GM20431 (cell line): Measurements from ENCODE around the gene TSPAN9.

Source experiments
- in situ Hi-C: fragments of 300-500 bp; cut with MseI, MboI; formaldehyde crosslinking; loops from one replicate; pipeline ENCODE4 v1.15.0; 2020; ENCODE audit warnings: low sequenced_read_pairs; ENCODE audit not compliant: unreplicated experiment

Gene TSPAN9

DNA sequence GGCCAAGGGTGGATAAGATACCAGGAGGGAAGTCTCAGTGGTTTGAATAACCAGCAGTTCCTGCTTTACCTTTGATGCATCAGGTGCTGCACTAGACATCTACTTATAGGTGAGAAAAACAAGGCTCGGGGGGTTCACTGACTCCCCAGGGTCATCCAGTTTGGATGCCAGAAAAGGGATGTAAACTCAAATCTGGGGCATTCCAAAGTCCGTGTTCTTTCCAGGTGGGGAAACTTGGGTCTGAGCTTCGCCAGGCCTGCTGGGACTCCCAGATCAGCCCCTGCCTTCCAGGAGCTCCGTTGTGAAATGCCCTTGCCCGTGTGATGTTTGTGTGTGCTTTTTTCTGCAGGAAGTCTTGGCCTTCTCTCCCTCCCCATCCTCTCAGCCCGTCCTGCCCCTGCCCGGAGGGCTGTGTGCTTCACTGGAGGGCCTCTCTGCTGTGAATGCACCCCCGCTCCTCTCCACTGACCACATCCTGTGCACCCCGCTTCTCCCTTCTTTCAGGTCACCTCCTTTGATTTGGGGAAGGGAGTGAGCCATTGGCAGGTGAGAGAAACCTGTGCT lies 42.1 kb downstream of the TSPAN9 start:
- in situ Hi-C loops = no loop called here

GRCh38 chr12:3119756-3120601 lies 42.8 kb downstream of the TSPAN9 start:
- in situ Hi-C loops = no loop called here

DNA sequence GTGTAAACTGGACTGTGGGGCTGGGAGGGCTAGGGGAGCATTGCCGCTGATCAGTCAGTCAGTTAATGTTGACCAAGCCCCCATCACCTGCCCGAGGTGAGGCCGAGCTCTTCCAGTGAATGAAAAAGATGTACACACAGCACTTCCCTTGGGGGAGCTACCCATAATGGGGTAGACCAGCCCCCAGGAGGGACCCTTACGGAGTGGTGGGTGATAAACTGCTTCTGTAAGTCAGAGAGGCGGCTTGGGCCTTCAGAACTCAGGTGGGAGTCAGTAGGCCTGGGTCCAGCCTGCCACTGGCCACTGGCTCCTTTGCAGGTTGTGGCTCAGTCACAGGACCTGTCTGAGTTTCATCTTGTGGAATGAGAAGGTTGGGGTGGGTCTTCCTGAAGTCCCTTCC lies 43.5 kb downstream of the TSPAN9 start:
- in situ Hi-C loops = no loop called here

GRCh38 chr12:3122841-3123678 lies 45.9 kb downstream of the TSPAN9 start:
- in situ Hi-C loops = no loop called here

GRCh38 chr12:3123729-3124128 lies 46.5 kb downstream of the TSPAN9 start:
- in situ Hi-C loops = no loop called here

GRCh38 chr12:3124917-3125316 lies 47.7 kb downstream of the TSPAN9 start:
- in situ Hi-C loops = no loop called here

- in situ Hi-C loops = no loop called here
Observed at GRCh38 chr12:3125674-3126073, 48.5 kb downstream of the TSPAN9 start.

DNA sequence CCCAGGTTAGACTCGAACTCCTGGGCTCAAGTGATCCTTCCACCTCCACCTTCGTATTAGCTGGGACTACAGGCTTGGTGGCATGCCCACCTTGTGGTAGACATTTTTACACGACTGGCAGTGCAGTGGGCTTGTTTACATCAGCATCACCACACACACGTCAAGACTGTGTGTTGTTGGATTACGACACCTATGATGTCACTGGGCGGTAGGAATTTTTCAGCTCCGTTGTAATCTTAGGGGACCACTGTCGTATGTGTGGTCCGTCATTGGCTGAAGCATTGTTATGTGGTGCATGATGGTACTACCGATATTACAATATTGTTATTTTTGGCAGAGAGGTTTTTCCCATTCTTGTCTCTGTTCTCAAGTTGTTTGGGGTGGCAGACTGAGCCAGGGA lies 50.7 kb downstream of the TSPAN9 start:
- in situ Hi-C loops = no loop called here

DNA sequence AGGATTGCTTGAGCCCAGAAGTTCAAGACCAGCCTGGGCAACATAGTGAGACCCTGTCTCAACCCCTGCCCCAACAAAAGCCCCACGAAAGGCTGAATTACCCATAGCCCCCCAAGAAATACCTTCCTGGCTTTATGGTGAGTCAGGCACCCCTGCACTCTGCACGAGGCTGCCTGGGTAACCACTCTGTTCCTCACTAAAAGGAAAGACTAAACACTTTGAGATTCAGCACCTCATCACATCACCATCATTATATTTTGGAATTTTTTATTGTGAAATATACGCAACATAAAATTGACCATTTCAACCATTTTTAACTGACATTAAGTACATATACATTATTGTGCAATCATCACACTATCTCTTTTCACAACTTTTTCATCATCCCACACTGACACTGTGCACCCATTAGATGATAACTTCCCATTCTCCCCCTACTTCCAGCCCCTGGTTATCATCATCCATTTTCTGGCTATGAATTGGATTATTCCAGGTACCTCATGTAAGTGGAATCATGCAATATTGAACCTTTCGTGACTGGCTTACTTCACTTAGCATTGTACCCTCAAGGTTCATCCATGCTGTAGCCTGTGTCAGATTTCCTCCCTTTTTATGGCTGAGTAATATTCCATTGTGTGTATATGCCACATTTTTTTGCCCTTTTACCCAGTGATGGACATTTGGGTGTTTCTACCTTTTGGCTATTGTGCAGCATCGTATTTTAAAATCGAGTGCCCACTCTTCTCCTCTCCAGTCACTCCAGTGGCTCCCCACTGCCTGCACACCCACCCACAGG lies 51.5 kb downstream of the TSPAN9 start:
- in situ Hi-C loops = no loop called here

DNA sequence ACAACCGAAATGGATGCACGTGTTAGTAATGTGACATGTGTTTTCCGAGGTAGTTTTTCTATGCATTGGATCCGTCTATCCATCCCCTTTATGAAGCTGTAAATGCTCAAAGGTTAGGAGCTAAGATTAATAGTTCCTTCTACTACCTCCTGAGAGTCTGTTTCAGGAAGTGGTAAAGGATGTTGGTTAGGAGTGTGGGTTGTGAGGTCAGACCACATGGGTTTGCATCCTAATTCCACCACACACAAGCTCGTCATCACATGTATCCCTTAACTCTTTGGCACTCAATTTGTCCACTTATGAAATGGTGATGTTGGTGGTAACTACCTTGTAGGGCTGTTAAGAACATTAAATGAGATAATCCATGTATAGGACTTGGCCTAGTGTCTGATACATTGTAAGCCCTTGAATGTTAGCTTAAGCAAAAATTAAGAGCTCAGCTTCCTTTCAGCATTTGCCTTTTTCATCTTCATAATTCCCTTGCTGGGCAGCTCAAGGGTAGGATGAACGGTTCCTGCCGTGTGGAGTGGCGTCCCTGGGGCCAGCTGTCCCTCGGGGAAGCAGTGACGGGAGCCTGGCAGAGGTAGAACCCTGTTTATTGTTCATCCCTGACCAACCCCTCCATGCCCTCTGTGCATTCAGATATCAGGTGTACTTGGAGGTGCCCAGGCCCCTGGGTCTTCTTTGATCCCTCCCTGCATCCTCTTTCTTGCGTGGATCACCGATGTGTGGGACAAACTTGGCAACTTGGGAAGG lies 52.3 kb downstream of the TSPAN9 start:
- in situ Hi-C loops = loop anchor here (10.0 kb wide), 2 partner anchors 75 to 145 kb away; no protein-coding TSS in a partner anchor

DNA sequence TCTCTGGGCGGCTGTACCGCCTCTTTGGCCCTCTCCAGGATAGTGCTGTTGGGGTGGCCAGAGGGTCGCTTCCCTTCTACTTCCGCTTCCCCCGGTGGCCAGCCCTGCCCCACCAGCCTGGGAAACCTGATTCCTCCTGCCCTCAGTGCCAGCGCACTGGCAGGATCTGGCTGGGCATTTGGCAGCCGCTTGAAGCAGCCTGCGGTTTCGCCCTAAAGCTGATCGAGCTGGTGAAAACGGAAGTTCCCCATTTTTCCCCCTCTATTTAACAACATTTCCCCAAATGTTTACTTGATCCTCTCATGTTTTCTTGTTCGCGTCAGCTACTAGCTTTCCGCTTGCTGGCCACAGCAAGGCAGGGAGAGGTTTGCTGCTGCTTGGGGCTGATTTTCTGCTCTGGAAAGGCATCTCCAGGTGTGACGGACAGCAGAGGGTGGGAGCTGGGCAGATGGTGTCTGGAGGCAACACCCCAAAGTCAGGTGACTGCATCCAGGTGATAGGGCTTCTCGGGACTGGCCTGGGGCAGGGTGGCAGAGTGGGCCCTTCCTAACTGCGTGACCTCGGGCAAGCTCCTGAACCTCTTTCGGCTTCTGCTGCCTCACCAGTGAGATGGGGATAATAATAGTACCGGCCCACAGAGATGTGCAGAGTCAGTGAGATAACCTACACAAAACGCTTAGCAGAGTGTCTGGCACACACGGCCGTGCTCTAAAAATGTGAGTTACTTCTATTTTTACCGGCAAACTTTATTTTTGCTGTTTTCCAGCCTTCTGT lies 53.1 kb downstream of the TSPAN9 start:
- in situ Hi-C loops = loop anchor here (10.0 kb wide), 2 partner anchors 75 to 145 kb away; no protein-coding TSS in a partner anchor

- in situ Hi-C loops = loop anchor here (10.0 kb wide), 2 partner anchors 74 to 144 kb away; no protein-coding TSS in a partner anchor
Observed at GRCh38 chr12:3131129-3131528, 54.0 kb downstream of the TSPAN9 start.

DNA sequence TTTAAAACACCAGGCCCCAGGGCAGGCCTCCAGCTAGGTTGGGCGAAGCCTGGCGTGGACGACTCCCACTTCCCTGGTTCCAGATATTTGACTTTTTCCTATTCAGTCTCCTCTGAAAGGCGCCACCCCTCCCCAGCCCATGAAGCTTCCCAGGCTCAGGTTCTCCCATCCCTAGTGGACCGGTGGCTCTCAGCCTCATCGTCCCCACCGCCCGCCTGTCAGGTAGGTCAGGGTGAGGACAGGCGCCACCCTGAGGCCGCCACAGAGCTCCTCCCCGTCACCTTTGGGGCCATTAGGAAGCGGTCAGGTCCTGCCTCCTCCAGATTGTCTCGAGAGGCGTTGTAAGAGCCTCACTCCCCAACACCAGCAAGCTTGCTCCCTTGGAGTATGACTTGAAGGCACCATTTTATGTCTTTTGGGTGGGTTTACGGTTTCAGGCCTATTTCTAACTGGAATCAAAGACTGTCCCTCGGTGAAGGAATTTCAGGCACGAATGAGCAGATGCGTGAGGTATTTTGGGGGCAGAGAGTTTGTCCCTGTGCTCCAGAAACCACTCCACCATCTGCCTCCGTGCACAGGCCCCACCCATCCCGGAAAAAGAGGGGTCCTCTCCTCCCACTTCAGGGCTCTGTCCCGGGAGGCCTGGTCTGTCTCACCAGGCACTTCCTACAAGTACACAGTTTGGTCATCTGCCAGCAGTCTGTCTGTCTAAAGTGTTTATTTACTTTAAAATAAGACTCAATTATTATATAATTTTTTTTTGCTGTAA lies 55.6 kb downstream of the TSPAN9 start:
- in situ Hi-C loops = loop anchor here (10.0 kb wide), 2 partner anchors 72 to 142 kb away; no protein-coding TSS in a partner anchor

GRCh38 chr12:3133405-3133783 lies 56.2 kb downstream of the TSPAN9 start:
- in situ Hi-C loops = loop anchor here (10.0 kb wide), 2 partner anchors 71 to 141 kb away; no protein-coding TSS in a partner anchor

DNA sequence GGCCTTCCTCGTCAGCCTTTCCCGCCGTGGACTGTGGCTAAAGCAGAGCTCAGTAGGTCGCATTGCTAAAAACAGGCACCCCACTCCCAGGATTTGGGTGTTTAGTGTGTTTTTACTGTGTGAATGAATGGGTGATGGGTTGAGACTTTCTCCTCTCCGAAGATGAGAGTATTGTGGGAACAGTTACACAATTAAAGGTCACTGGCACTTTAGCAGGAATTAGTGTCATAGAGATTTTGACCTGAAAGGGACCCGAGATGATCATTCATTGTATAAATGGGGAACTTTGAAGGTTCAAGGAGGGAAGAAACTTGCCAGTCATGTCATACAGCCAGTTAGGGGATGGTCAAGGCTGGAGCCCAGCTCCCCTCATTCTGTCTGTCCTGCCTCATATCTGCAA lies 56.9 kb downstream of the TSPAN9 start:
- in situ Hi-C loops = loop anchor here (10.0 kb wide), 2 partner anchors 71 to 141 kb away; no protein-coding TSS in a partner anchor

DNA sequence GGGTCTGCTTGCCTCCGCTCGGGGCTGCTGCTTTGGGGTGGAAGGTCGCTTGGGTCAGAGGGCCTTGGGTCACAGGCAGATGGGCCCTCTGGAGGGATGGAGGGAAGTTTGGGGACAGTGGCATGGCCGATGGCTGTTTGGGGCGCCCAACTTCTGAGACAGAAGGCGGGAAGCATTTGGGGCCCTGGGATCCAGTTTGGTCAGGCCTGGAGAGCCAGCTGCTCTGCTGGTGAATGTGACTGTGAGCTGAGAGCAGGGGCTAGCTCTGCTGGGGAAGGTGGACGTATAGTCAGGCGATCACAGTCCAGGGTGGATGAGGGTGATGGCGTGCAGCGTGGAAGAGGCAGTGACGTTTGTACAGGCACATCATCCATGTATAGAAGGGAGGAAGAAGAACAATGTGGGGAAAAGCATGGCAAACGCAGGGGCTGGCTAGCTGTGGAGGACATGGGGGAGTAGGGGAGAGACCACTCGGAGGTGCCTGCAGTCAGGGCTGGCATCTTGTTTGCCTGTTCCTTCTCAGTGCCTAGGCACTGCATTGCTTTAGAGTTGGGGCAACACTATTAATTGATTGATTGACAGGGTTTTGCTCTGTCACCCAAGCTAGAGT lies 57.5 kb downstream of the TSPAN9 start:
- in situ Hi-C loops = loop anchor here (10.0 kb wide), 2 partner anchors 70 to 140 kb away; no protein-coding TSS in a partner anchor
